T-helper 17 cell (primary cell): Measurements from ENCODE around the gene EYA4. TPM values are rescaled to one million over a fixed set of nuclear protein-coding genes. Genes with fewer than 3 reads are reported as not detected.

Experiments used
- ATAC-seq: fragments of 150-1000 bp; cut with Tn5 transposase; 2 replicates; pipeline ENCODE4 v1.10.0; 2021; ENCODE audit warnings: mild to moderate bottlenecking, moderate library complexity
- DNase-seq, 3 donors: peaks; one replicate each; pipeline versions ENCODE4 v3.0.0 to v3.0.0-alpha.2; 2020 to 2021
- H3K9me3 ChIP-seq: one replicate; pipeline ENCODE4 v1.7.0; 2013; ENCODE audit warnings: low read length, mild to moderate bottlenecking; ENCODE audit not compliant: control insufficient read depth, poor library complexity, severe bottlenecking
- H3K27ac Mint-ChIP-seq: one replicate; pipeline ENCODE4 v1.8.0; 2022; ENCODE audit warnings: mild to moderate bottlenecking, moderate library complexity, mixed read lengths
- H3K27me3 Mint-ChIP-seq: one replicate; pipeline ENCODE4 v1.8.0; 2022; ENCODE audit warnings: mixed read lengths
- H3K36me3 Mint-ChIP-seq: one replicate; pipeline ENCODE4 v1.8.0; 2022; ENCODE audit warnings: low read depth, mixed read lengths
- H3K4me1 Mint-ChIP-seq: one replicate; pipeline ENCODE4 v1.8.0; 2022; ENCODE audit warnings: mild to moderate bottlenecking, mixed read lengths
- H3K4me3 Mint-ChIP-seq: one replicate; pipeline ENCODE4 v1.8.0; 2022; ENCODE audit warnings: mild to moderate bottlenecking, moderate library complexity, mixed read lengths
- total RNA-seq, 4 donors: library from RNA in 2 of 4; stranded (reverse) in 2 of 4; gene quantifications; one replicate each; pipeline ENCODE4 v1.2.3 and lab custom pipeline; 2022 to 2026

EYA4 gene
- not detected for total RNA-seq
- total RNA-seq (lab: John Stamatoyannopoulos, UW) = 0 to 0.35 reads per million in 2 donors

GRCh38 chr6:133241086-133241900 is at the start of gene EYA4:
TSS of gene EYA4 (plus strand) at chr6:133241357. CDS start at chr6:133274781, 33,424 bp downstream.
- Mint-ChIP-seq H3K27ac (no peak within 1 kb of the TSS), H3K27me3 (peaks cover 40% of the 10 kb centered on the region), H3K4me3 (peak within 1 kb of the TSS; percentile 67), H3K4me1 (peaks cover 5% of the 10 kb centered on the region), H3K36me3 (no peaks in the 10 kb centered on the region)
- no peaks in the 10 kb centered on the region for H3K9me3 ChIP-seq
- DNase-seq (no peak), ATAC-seq (no peak)

DNA sequence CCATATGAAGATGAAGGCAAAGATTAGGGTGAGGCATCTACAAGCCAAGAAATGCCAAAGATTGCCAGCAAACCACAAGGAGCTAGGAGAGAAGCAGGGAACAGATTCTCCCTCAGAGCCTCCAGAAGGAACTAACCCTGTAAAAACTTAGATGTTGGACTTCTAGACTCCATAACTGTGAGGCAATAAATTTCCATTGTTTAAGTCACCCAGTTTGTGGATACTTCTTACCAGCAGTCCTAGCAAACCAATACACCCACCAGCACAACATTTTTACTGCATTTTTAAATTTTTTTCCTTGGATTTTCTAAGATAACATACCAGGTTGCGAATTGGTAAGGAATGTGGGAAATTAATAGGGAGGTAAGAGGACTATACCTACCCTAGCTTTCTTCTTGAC is 47.8 kb upstream of the EYA4 start:
- Mint-ChIP-seq H3K27me3 (peaks cover 7% of the 10 kb centered on the region), H3K36me3 (no peaks in the 10 kb centered on the region), H3K4me3 (no peak overlapping the region), H3K4me1 (no peaks in the 10 kb centered on the region), H3K27ac (no peak overlapping the region)
- DNase-seq (no peak), ATAC-seq (no peak)
- no peaks in the 10 kb centered on the region for H3K9me3 ChIP-seq

GRCh38 chr6:133198725-133199124 is 42.4 kb upstream of the EYA4 start:
- Mint-ChIP-seq H3K36me3 (no peaks in the 10 kb centered on the region), H3K27me3 (no peaks in the 10 kb centered on the region), H3K27ac (no peak overlapping the region), H3K4me3 (no peak overlapping the region), H3K4me1 (no peaks in the 10 kb centered on the region)
- DNase-seq (no peak), ATAC-seq (no peak)
- H3K9me3 ChIP-seq = no peaks in the 10 kb centered on the region

DNA sequence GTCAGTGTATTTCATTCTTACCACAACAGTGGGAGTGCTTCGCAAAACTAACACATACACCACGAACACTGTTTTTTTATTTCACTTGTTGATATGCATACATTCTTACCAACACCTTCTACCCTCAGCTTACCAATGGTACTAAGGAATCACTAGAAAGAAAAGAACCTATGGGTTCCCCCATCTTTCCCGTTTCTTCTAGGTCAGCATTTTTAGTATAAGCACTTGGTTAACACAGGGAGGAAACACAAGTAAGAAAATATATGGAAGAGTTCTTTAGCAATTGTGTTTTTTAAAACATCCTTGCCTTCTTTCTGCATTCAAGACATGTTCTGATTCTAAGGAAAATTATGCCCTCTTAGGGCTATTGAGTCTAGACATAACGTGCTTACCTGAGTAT is 39.9 kb upstream of the EYA4 start:
- no peaks in the 10 kb centered on the region for H3K9me3 ChIP-seq
- no peak overlapping the region for H3K27ac Mint-ChIP-seq
- no peak for DNase-seq
- no peaks in the 10 kb centered on the region for H3K36me3 Mint-ChIP-seq
- H3K4me1 Mint-ChIP-seq = no peaks in the 10 kb centered on the region
- no peak for ATAC-seq
- no peak overlapping the region for H3K4me3 Mint-ChIP-seq
- no peaks in the 10 kb centered on the region for H3K27me3 Mint-ChIP-seq

DNA sequence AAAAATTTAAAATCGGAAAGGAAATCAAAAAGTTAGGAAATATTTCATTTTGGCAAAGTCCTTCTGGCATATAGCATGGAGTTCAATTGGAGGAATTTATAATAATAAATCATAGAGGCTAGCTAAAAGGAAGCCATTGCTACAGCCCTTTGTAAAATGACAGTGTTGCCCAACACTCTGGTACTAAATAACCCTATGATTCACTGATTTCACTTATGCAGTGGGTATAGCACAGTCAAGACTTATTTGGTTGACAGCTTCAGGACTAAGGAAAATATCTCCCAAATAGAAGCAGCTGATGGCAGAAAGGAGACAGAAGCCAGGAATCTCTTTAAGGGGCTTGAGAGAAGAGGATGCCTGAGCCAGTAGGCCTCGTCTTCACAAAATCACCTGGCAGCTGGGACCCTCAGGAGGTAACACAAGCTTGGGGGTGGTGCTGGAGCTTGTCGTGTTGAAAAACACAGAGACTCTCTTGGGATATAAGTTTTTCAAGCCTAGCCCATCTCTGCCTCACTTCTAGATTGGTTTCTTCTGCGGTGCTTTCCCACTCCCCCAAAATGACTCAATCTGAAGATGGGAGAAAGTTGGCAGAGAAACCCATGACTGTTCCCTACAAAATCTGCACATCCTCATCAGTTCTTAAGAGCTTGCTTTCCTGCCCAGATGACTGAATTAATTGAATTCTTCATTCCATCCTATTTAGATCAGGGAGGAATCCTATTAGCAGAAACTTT is 38.4 kb upstream of the EYA4 start:
- no peaks in the 10 kb centered on the region for H3K9me3 ChIP-seq
- no peak for DNase-seq
- H3K4me1 Mint-ChIP-seq = no peaks in the 10 kb centered on the region
- H3K4me3 Mint-ChIP-seq = no peak overlapping the region
- no peak overlapping the region for H3K27ac Mint-ChIP-seq
- no peak for ATAC-seq
- no peaks in the 10 kb centered on the region for H3K36me3 Mint-ChIP-seq
- H3K27me3 Mint-ChIP-seq = no peaks in the 10 kb centered on the region

GRCh38 chr6:133203344-133203697 is 37.8 kb upstream of the EYA4 start:
- Mint-ChIP-seq H3K27me3 (no peaks in the 10 kb centered on the region), H3K27ac (no peak overlapping the region), H3K4me3 (no peak overlapping the region), H3K4me1 (no peaks in the 10 kb centered on the region), H3K36me3 (no peaks in the 10 kb centered on the region)
- no peak for ATAC-seq
- H3K9me3 ChIP-seq = no peaks in the 10 kb centered on the region
- no peak for DNase-seq

DNA sequence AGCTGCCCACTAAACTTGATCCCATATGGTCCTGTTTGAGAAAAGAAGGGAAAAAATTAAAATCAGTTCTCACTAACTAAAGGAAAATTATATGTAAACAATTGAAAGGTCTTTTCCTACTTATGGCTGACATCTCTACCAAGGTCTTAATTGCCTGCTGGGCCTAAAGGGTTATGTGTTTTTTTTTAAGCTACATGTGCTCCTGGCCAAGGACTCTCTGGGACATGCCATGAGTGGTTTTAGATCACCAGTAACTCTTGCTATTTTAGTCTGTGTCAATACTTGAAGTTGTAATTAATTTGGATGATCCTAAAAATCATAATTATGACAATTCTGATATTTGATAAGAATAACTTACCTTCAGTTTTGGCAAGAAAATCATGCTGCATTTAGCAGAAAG is 35.9 kb upstream of the EYA4 start:
- no peaks in the 10 kb centered on the region for H3K9me3 ChIP-seq
- no peaks in the 10 kb centered on the region for H3K4me1 Mint-ChIP-seq
- H3K36me3 Mint-ChIP-seq = no peaks in the 10 kb centered on the region
- ATAC-seq (no peak), DNase-seq (no peak)
- no peak overlapping the region for H3K4me3 Mint-ChIP-seq
- H3K27me3 Mint-ChIP-seq = no peaks in the 10 kb centered on the region
- H3K27ac Mint-ChIP-seq = no peak overlapping the region

DNA sequence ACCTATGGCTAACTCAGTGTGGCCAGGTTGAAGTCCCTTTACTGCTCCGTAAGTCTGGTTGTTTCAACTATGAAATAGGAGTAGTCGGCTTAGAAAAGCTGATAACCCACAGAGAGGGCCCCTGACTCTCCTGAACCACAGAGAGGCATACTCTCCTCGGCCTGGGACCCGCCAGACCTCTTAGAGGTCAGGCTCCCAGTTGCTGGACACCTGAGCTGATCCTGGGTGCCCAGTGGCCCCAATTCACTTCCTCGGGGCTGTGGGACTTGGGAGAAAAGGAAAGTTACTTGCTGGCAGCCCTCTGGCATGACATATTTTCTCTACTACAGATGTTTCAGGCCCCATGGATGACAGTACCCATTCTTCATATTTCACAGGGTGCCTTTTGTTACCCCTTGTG is 34.2 kb upstream of the EYA4 start:
- DNase-seq (no peak), ATAC-seq (no peak)
- H3K27ac Mint-ChIP-seq = no peak overlapping the region
- H3K4me1 Mint-ChIP-seq = no peaks in the 10 kb centered on the region
- peaks cover 5% of the 10 kb centered on the region for H3K27me3 Mint-ChIP-seq
- no peaks in the 10 kb centered on the region for H3K36me3 Mint-ChIP-seq
- no peaks in the 10 kb centered on the region for H3K9me3 ChIP-seq
- H3K4me3 Mint-ChIP-seq = no peak overlapping the region

DNA sequence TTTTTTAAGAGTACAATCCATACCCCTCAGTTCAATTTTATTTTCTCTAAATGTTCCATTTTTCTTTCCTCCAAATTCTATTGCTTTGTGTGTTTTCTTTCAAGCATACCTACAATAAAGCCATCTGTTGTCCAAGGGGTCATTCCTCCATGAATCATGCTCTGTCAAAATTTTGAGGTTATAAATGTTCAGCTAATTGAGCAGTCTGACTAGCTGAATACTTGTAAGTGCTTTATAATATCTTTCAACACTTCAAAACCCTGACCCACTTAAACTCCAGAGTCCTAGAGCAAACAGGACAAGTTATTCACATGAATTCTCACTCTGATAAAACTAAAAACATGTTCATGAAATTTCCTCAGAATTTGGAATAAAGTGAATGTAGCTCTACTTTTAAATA is 33.4 kb upstream of the EYA4 start:
- ATAC-seq = no peak
- no peaks in the 10 kb centered on the region for H3K9me3 ChIP-seq
- Mint-ChIP-seq H3K36me3 (no peaks in the 10 kb centered on the region), H3K27ac (no peak overlapping the region), H3K4me1 (no peaks in the 10 kb centered on the region), H3K4me3 (no peak overlapping the region), H3K27me3 (peaks cover 5% of the 10 kb centered on the region)
- no peak for DNase-seq

- H3K36me3 Mint-ChIP-seq = no peaks in the 10 kb centered on the region
Measured at GRCh38 chr6:133208183-133208755, 32.9 kb upstream of the EYA4 start.

DNA sequence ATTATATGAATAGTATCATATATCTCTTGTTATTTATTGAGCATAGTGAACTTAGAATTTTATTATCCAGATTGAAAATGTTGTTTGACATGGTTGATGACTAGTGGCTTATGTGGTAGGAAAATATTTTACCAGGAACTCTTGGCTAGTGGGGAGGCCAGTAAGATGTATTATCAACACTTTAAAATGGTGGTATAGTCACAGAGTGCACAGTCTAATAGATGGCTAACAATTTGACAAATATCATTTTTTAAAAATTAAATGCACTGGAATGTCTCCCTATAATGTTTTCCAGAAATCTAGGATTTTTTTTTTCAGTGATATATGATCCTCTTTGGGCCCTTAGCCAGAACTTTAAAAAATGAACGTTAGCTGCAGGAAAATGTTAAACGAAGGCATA is 26.9 kb upstream of the EYA4 start:
- H3K9me3 ChIP-seq = no peaks in the 10 kb centered on the region
- Mint-ChIP-seq H3K4me3 (no peak overlapping the region), H3K36me3 (no peaks in the 10 kb centered on the region), H3K27ac (no peak overlapping the region), H3K27me3 (peaks cover 5% of the 10 kb centered on the region), H3K4me1 (no peaks in the 10 kb centered on the region)
- no peak for ATAC-seq
- no peak for DNase-seq

More at GRCh38 chr6:133208183-133208755, 32.9 kb upstream of the EYA4 start:
- DNase-seq (no peak), ATAC-seq (no peak)
- H3K9me3 ChIP-seq = no peaks in the 10 kb centered on the region
- Mint-ChIP-seq H3K4me1 (no peaks in the 10 kb centered on the region), H3K27ac (no peak overlapping the region), H3K4me3 (no peak overlapping the region), H3K27me3 (peaks cover 5% of the 10 kb centered on the region)

- DNase-seq = no peak
- Mint-ChIP-seq H3K27ac (no peak overlapping the region), H3K4me3 (no peak overlapping the region), H3K36me3 (no peaks in the 10 kb centered on the region), H3K4me1 (no peaks in the 10 kb centered on the region), H3K27me3 (no peaks in the 10 kb centered on the region)
- no peak for ATAC-seq
- no peaks in the 10 kb centered on the region for H3K9me3 ChIP-seq
Measured at GRCh38 chr6:133218852-133219251, 22.3 kb upstream of the EYA4 start.

DNA sequence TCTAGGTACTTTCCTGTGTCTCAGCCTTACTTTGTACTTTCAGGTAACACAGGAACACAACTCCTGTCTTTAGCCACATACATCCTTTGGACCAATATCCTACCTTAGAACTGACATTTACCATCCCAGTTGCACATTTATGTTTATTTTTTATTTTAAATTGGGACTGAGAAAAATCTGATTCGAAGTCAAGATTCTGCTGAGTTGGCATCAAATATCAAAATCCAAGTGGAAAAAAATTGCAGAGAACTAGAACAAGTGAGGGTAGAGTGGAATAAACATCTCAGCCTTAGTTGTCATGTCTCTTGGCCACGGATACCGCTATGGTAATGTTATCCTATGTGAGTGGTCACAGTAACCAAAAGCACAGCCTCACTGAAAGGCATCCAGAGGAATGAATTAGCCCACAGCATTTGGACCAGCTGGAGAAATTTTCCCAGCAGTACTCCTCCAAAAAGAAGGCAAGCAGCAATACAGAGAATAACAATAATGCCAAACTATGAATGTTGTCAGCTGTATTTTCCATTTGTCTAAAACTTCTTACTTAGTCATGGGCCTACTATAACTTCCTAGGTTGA is 17.6 kb upstream of the EYA4 start:
- H3K27ac Mint-ChIP-seq = no peak overlapping the region
- no peak for ATAC-seq
- H3K9me3 ChIP-seq = no peaks in the 10 kb centered on the region
- H3K4me1 Mint-ChIP-seq = no peaks in the 10 kb centered on the region
- no peaks in the 10 kb centered on the region for H3K36me3 Mint-ChIP-seq
- H3K27me3 Mint-ChIP-seq = peaks cover 6% of the 10 kb centered on the region
- no peak overlapping the region for H3K4me3 Mint-ChIP-seq
- no peak for DNase-seq
